Peyer's patch (tissue), 4 donors: ENCODE measurements around the gene VAV3. TPM values are rescaled to one million over a fixed set of nuclear protein-coding genes. Genes with fewer than 3 reads are reported as not detected.

Experiments used
- DNase-seq, 3 donors: peaks; one replicate each; pipeline ENCODE4 v3.0.0-alpha.2; 2017 to 2019
- H3K27ac ChIP-seq, 4 donors: fragments of 200-600 bp; sonication (generic); one replicate each; pipeline ENCODE4 v1.5.1; 2016 to 2019
- H3K27me3 ChIP-seq, 2 donors: fragments of 200-600 bp; sonication (generic); one replicate each; pipeline ENCODE4 v1.5.1; 2019
- H3K36me3 ChIP-seq, 3 donors: fragments of 200-600 bp; sonication (generic); one replicate each; pipeline ENCODE4 v1.5.1; 2016 to 2019
- H3K4me1 ChIP-seq, 4 donors: fragments of 200-600 bp; sonication (generic); one replicate each; pipeline ENCODE4 v1.5.1; 2016 to 2019
- H3K4me3 ChIP-seq, 4 donors: fragments of 200-600 bp; sonication (generic); 1 replicate in 3 of 4; 2 replicates in 1 of 4; pipeline ENCODE4 v1.5.1; 2016 to 2019; ENCODE audit warnings: mild to moderate bottlenecking in 1 of 4
- H3K9me3 ChIP-seq, 4 donors: fragments of 200-600 bp; sonication (generic); one replicate each; pipeline ENCODE4 v1.5.1; 2016 to 2019; ENCODE audit warnings: mild to moderate bottlenecking in 1 of 4
- CTCF ChIP-seq, 6 experiments: fragments of 450-650 bp in 4 of 6; fragments of 200-600 bp in 2 of 6; sonication (generic) in 1 of 6; IDR thresholded peaks; one replicate each; pipeline ENCODE4 v1.5.1; 2017 to 2019; ENCODE audit warnings: antibody characterized with exemption in 6 of 6, mild to moderate bottlenecking in 3 of 6, moderate library complexity in 1 of 6
- POLR2A ChIP-seq, 2 donors: fragments of 450-650 bp; IDR thresholded peaks; one replicate each; pipeline ENCODE4 v1.5.1; 2017; ENCODE audit warnings: antibody characterized with exemption in 2 of 2, mild to moderate bottlenecking in 2 of 2, moderate library complexity in 2 of 2
- total RNA-seq, 4 donors: library from RNA; depleted of rRNA; stranded (reverse); fragments of >200 nt; gene quantifications; one replicate each; pipeline ENCODE4 v1.1.0, GENCODE V29; 2016

Gene VAV3
- total RNA-seq, 4 donors from 2014 or later = 32.1 to 60.9 (median 41.5) TPM

- Histone ChIP-seq H3K36me3 (no peaks in the 10 kb centered on the region), H3K27ac (peak overlapping the region in 1 of 4 donors; percentile 13), H3K27me3 (no peaks in the 10 kb centered on the region), H3K9me3 (no peaks in the 10 kb centered on the region), H3K4me1 (no peaks in the 10 kb centered on the region), H3K4me3 (no peak overlapping the region)
- TF ChIP-seq POLR2A (IDR thresholded peaks at IDR 0.05) (no peak), CTCF (IDR thresholded peaks at IDR 0.05) (peak in 3 of 6 experiments; percentile 5 to 16 (median 8))
- DNase-seq = no peak
Observed at GRCh38 chr1:107689733-107690132, 275.2 kb downstream of the VAV3 start.

GRCh38 chr1:107689159-107689558 lies 275.8 kb downstream of the VAV3 start:
- peak overlapping the region in 1 of 4 donors; percentile 13 for H3K27ac ChIP-seq
- no peaks in the 10 kb centered on the region for H3K4me1 ChIP-seq
- no peak for DNase-seq

GRCh38 chr1:107687849-107688753 lies 276.9 kb downstream of the VAV3 start:
- Histone ChIP-seq H3K36me3 (no peaks in the 10 kb centered on the region), H3K9me3 (no peaks in the 10 kb centered on the region), H3K27ac (peak overlapping the region in 2 of 4 donors; percentile 59 to 65), H3K4me1 (no peaks in the 10 kb centered on the region), H3K27me3 (no peaks in the 10 kb centered on the region), H3K4me3 (peak overlapping the region in 3 of 4 donors; percentile 1 to 49 (median 48))
- no peak for DNase-seq
- TF ChIP-seq CTCF (IDR thresholded peaks at IDR 0.05) = no peak
- peak; percentile 82 to 90 for TF ChIP-seq POLR2A (IDR thresholded peaks at IDR 0.05)

More at GRCh38 chr1:107689159-107689558, 275.8 kb downstream of the VAV3 start:
- TF ChIP-seq POLR2A (IDR thresholded peaks at IDR 0.05) (no peak), CTCF (IDR thresholded peaks at IDR 0.05) (no peak)
- H3K27me3 ChIP-seq = no peaks in the 10 kb centered on the region
- no peaks in the 10 kb centered on the region for H3K9me3 ChIP-seq
- no peak overlapping the region for H3K4me3 ChIP-seq
- H3K36me3 ChIP-seq = no peaks in the 10 kb centered on the region

- Histone ChIP-seq H3K36me3 (no peaks in the 10 kb centered on the region), H3K27me3 (no peaks in the 10 kb centered on the region), H3K4me1 (peaks cover 0 to 10% (median 0%) of the 10 kb centered on the region in 4 donors), H3K27ac (peak overlapping the region in 3 of 4 donors; percentile 16 to 87 (median 65)), H3K9me3 (no peaks in the 10 kb centered on the region), H3K4me3 (peak overlapping the region in 1 of 4 donors; percentile 18)
- DNase-seq = no peak
- TF ChIP-seq POLR2A (IDR thresholded peaks at IDR 0.05) (no peak), CTCF (IDR thresholded peaks at IDR 0.05) (no peak)
Observed at GRCh38 chr1:107683683-107684082, 281.3 kb downstream of the VAV3 start.

GRCh38 chr1:107683191-107683657 lies 281.8 kb downstream of the VAV3 start:
- peaks cover 0 to 10% (median 0%) of the 10 kb centered on the region in 4 donors for H3K4me1 ChIP-seq
- no peaks in the 10 kb centered on the region for H3K36me3 ChIP-seq
- peak overlapping the region in 2 of 4 donors; percentile 18 to 22 for H3K4me3 ChIP-seq
- peak in 1 of 3 donors; percentile 64 for DNase-seq
- no peaks in the 10 kb centered on the region for H3K9me3 ChIP-seq
- H3K27me3 ChIP-seq = no peaks in the 10 kb centered on the region
- TF ChIP-seq POLR2A (IDR thresholded peaks at IDR 0.05) = peak; percentile 20 to 62
- TF ChIP-seq CTCF (IDR thresholded peaks at IDR 0.05) = peak in 1 of 6 experiments; percentile 6
- H3K27ac ChIP-seq = peak overlapping the region in 3 of 4 donors; percentile 32 to 87 (median 65)
